GM23338 (cell line): ENCODE measurements around the gene MAMDC2. TPM values are rescaled to one million over a fixed set of nuclear protein-coding genes. Genes with fewer than 3 reads are reported as not detected.

ENCODE experiments used
- ATAC-seq: fragments of 200-7000 bp; cut with Tn5 transposase; 3 replicates; pipeline ENCODE4 v1.9.1; 2020
- DNase-seq: peaks from one replicate; pipeline ENCODE4 v3.0.0-alpha.2; 2015; ENCODE audit warnings: low spot score
- H2AFZ ChIP-seq: fragments of 200-600 bp; sonication (generic); 2 replicates; pipeline ENCODE4 v1.8.0; 2016; ENCODE audit warnings: antibody characterized with exemption, mild to moderate bottlenecking, moderate library complexity
- H3F3A ChIP-seq: fragments of 200-600 bp; sonication (generic); replicated peaks from 2 replicates; pipeline ENCODE4 v1.8.0; 2017; ENCODE audit warnings: antibody characterized with exemption, mixed run types, low read depth
- H3K27ac ChIP-seq: fragments of 200-600 bp; sonication (generic); 2 replicates; pipeline ENCODE4 v1.6.1; 2016; ENCODE audit warnings: low read depth
- H3K27me3 ChIP-seq: fragments of 200-600 bp; sonication (generic); 2 replicates; pipeline ENCODE4 v1.8.0; 2016; ENCODE audit warnings: mild to moderate bottlenecking, mixed run types, moderate library complexity; ENCODE audit not compliant: insufficient read depth
- H3K36me3 ChIP-seq: fragments of 200-600 bp; sonication (generic); 2 replicates; pipeline ENCODE4 v1.8.0; 2016; ENCODE audit warnings: mild to moderate bottlenecking; ENCODE audit not compliant: insufficient read depth
- H3K4me1 ChIP-seq: fragments of 200-600 bp; sonication (generic); 2 replicates; pipeline ENCODE4 v1.8.0; 2016; ENCODE audit warnings: mild to moderate bottlenecking, moderate library complexity; ENCODE audit not compliant: insufficient read depth
- H3K4me2 ChIP-seq: fragments of 200-600 bp; sonication (generic); 2 replicates; pipeline ENCODE4 v1.7.1; 2017; ENCODE audit warnings: mixed run types
- H3K4me3 ChIP-seq: fragments of 200-600 bp; sonication (generic); 2 replicates; pipeline ENCODE4 v1.6.1; 2016; ENCODE audit warnings: mixed run types
- H3K79me2 ChIP-seq: fragments of 200-600 bp; sonication (generic); replicated peaks from 2 replicates; pipeline ENCODE4 v1.8.0; 2017; ENCODE audit warnings: mild to moderate bottlenecking; ENCODE audit not compliant: insufficient read depth
- H3K9me2 ChIP-seq: fragments of 200-600 bp; sonication (generic); 2 replicates; pipeline ENCODE4 v1.8.0; 2017; ENCODE audit not compliant: insufficient read depth
- H4K20me1 ChIP-seq: fragments of 200-600 bp; sonication (generic); replicated peaks from 2 replicates; pipeline ENCODE4 v1.8.0; 2017; ENCODE audit warnings: mild to moderate bottlenecking; ENCODE audit not compliant: insufficient read depth
- H3K27ac Mint-ChIP-seq: 2 replicates; pipeline ENCODE4 v1.8.0; 2020; ENCODE audit warnings: inconsistent platforms, mild to moderate bottlenecking, moderate library complexity, mixed read lengths
- H3K27me3 Mint-ChIP-seq: 3 replicates; pipeline ENCODE4 v1.8.0; 2022; ENCODE audit warnings: low read depth, mild to moderate bottlenecking, moderate library complexity, mixed read lengths, inconsistent platforms; ENCODE audit not compliant: insufficient read depth, poor library complexity
- H3K36me3 Mint-ChIP-seq: 3 replicates; pipeline ENCODE4 v1.8.0; 2021; ENCODE audit warnings: low read depth, mild to moderate bottlenecking, inconsistent platforms, moderate library complexity, mixed read lengths
- H3K4me1 Mint-ChIP-seq: 3 replicates; pipeline ENCODE4 v1.8.0; 2020; ENCODE audit warnings: mild to moderate bottlenecking, inconsistent platforms, mixed read lengths
- H3K4me3 Mint-ChIP-seq: 3 replicates; pipeline ENCODE4 v1.8.0; 2021; ENCODE audit warnings: moderate library complexity, mild to moderate bottlenecking, inconsistent platforms, mixed read lengths
- H3K9me3 Mint-ChIP-seq: 3 replicates; pipeline ENCODE4 v1.8.0; 2020; ENCODE audit warnings: moderate library complexity, mild to moderate bottlenecking, inconsistent platforms, mixed read lengths
- CTCF ChIP-seq, 2 experiments: fragments of 200-600 bp in 1 of 2; sonication (generic) in 1 of 2; conservative IDR thresholded peaks; 2 replicates each; pipeline versions ENCODE4 v1.5.1 to v1.6.1; 2016 to 2017; ENCODE audit warnings: antibody characterized with exemption in 2 of 2, low read depth in 2 of 2, mild to moderate bottlenecking in 2 of 2, moderate library complexity in 1 of 2
- EZH2 ChIP-seq: fragments of 200-600 bp; sonication (generic); IDR thresholded peaks from one replicate; pipeline ENCODE4 v1.8.0; 2017; ENCODE audit warnings: antibody characterized with exemption, mild to moderate bottlenecking, low read depth; ENCODE audit not compliant: unreplicated experiment
- EZH2phosphoT487 ChIP-seq: fragments of 200-600 bp; sonication (generic); IDR thresholded peaks from one replicate; pipeline ENCODE4 v1.8.1; 2018; ENCODE audit warnings: antibody characterized with exemption; ENCODE audit not compliant: unreplicated experiment
- JUNB ChIP-seq: IDR thresholded peaks from one replicate; pipeline ENCODE4 v1.6.1; 2016; ENCODE audit warnings: antibody characterized with exemption; ENCODE audit not compliant: unreplicated experiment
- NANOG ChIP-seq: IDR thresholded peaks from 2 replicates; pipeline ENCODE4 v1.6.1; 2016; ENCODE audit warnings: antibody characterized with exemption, borderline replicate concordance
- ZNF114 ChIP-seq: fragments of 250-450 bp; sonication (Bioruptor Pico); IDR thresholded peaks from 2 replicates; pipeline ENCODE4 v1.5.0; 2020; ENCODE audit warnings: mild to moderate bottlenecking, moderate library complexity
- ZNF331 ChIP-seq: fragments of 250-450 bp; sonication (Bioruptor Pico); IDR thresholded peaks from 2 replicates; pipeline ENCODE4 v1.5.0; 2020; ENCODE audit warnings: low read depth, mild to moderate bottlenecking, moderate library complexity
- ZNF462 ChIP-seq: fragments of 250-450 bp; sonication (Bioruptor Pico); IDR thresholded peaks from 2 replicates; pipeline ENCODE4 v1.5.0; 2020; ENCODE audit warnings: mild to moderate bottlenecking, moderate library complexity
- polyA plus RNA-seq: library from polyadenylated mRNA; unstranded; fragments of >200 nt; fragmentation: Nextera tagmentation; extraction: Ambion mirVana; gene quantifications from 2 replicates; pipeline ENCODE4 v1.2.1, GENCODE V29; 2016
- total RNA-seq: library from RNA; depleted of rRNA; stranded (reverse); fragments of >200 nt; shearing (Covaris generic); gene quantifications from 2 replicates; pipeline ENCODE4 v1.2.3, GENCODE V29; 2014

Gene MAMDC2
- total and polyA plus RNA-seq, 2 experiments from 2014 or later = 7.7 to 19.6 TPM

GRCh38 chr9:70101265-70101664 lies 57.6 kb downstream of the MAMDC2 start (continued):
- TF ChIP-seq ZNF462 (CRISPR knock-in tag) (no peak), ZNF114 (CRISPR knock-in tag) (no peak), ZNF331 (CRISPR knock-in tag) (no peak), EZH2phosphoT487 (no peak)

GRCh38 chr9:70105147-70105546 lies 61.5 kb downstream of the MAMDC2 start:
- H3K9me2 ChIP-seq = peaks cover 6% of the 10 kb centered on the region; the same call in 1 of the 2 replicates
- no peak overlapping the region for H3K4me3 Mint-ChIP-seq
- no peak overlapping the region for H3K27ac ChIP-seq
- H2AFZ ChIP-seq = no peak overlapping the region
- H4K20me1 ChIP-seq = no peaks in the 10 kb centered on the region; the same call in 1 of the 2 replicates
- H3K27me3 ChIP-seq = no peaks in the 10 kb centered on the region
- H3K36me3 ChIP-seq = no peaks in the 10 kb centered on the region
- no peaks in the 10 kb centered on the region for H3F3A ChIP-seq
- no peaks in the 10 kb centered on the region for H3K36me3 Mint-ChIP-seq
- no peaks in the 10 kb centered on the region for H3K9me3 Mint-ChIP-seq
- DNase-seq (no peak), ATAC-seq (no peak)
- no peaks in the 10 kb centered on the region for H3K79me2 ChIP-seq
- H3K4me3 ChIP-seq = no peak overlapping the region
- no peak overlapping the region for H3K4me2 ChIP-seq
- H3K27ac Mint-ChIP-seq = no peak overlapping the region
- H3K4me1 ChIP-seq = peaks cover 5% of the 10 kb centered on the region
- H3K27me3 Mint-ChIP-seq = no peaks in the 10 kb centered on the region
- H3K4me1 Mint-ChIP-seq = peaks cover 1% of the 10 kb centered on the region
- TF ChIP-seq ZNF114 (CRISPR knock-in tag) (no peak), NANOG (no peak), EZH2phosphoT487 (no peak), CTCF (conservative IDR thresholded peaks at IDR 0.05; ENCODE audit: low read depth in 2 of 2) (no peak), ZNF462 (CRISPR knock-in tag) (no peak), EZH2 (no peak), JUNB (no peak)
